Ishikawa (cell line): Measurements from ENCODE around the gene OTULIN.

Experiments
- TCF12 ChIP-seq: IDR thresholded peaks from 2 replicates; pipeline ENCODE4 v1.6.1; 2012; ENCODE audit warnings: low read depth
- YY1 ChIP-seq: IDR thresholded peaks from 2 replicates; pipeline ENCODE4 v1.6.1; 2012; ENCODE audit warnings: low read depth
- TF ChIP-seq, protein P1 (sequence below): IDR thresholded peaks from 2 replicates; pipeline ENCODE4 v1.6.1; 2012; ENCODE audit warnings: low read depth, mild to moderate bottlenecking

DNA sequence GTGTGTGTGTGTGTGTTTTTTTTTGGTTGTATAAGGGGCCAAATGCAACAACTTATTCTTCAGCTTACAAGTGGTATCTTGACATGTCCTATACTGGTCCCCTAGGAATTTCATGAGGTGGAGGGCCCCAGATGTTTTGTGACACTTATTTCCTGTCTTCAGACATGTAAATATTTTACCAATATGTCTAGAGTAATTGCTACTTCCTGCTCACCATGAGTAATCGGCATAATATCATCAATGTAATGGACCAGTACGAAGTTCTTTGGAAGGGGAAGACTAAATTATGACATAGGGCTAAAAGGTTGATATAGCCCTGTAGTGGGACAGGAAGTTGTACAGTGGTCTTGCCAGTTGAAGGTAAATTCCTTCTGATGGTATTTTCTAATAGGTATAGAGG is 3.7 kb upstream of the OTULIN start:
- TF ChIP-seq YY1 (no peak), TCF12 (no peak)
- TF ChIP-seq, protein P1, sequence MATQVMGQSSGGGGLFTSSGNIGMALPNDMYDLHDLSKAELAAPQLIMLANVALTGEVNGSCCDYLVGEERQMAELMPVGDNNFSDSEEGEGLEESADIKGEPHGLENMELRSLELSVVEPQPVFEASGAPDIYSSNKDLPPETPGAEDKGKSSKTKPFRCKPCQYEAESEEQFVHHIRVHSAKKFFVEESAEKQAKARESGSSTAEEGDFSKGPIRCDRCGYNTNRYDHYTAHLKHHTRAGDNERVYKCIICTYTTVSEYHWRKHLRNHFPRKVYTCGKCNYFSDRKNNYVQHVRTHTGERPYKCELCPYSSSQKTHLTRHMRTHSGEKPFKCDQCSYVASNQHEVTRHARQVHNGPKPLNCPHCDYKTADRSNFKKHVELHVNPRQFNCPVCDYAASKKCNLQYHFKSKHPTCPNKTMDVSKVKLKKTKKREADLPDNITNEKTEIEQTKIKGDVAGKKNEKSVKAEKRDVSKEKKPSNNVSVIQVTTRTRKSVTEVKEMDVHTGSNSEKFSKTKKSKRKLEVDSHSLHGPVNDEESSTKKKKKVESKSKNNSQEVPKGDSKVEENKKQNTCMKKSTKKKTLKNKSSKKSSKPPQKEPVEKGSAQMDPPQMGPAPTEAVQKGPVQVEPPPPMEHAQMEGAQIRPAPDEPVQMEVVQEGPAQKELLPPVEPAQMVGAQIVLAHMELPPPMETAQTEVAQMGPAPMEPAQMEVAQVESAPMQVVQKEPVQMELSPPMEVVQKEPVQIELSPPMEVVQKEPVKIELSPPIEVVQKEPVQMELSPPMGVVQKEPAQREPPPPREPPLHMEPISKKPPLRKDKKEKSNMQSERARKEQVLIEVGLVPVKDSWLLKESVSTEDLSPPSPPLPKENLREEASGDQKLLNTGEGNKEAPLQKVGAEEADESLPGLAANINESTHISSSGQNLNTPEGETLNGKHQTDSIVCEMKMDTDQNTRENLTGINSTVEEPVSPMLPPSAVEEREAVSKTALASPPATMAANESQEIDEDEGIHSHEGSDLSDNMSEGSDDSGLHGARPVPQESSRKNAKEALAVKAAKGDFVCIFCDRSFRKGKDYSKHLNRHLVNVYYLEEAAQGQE: no peak
